GM21390 (cell line): ENCODE data around the gene CCDC191.
A peak's percentile ranks its signal among the peaks of the same experiment; 100 is the strongest.

ENCODE experiments used
- ATAC-seq: cut with Tn5 transposase; IDR thresholded peaks from one replicate; pipeline ENCODE4 v1.9.1; 2021; ENCODE audit not compliant: unreplicated experiment

The CCDC191 gene

GRCh38 chr3:114056130-114057010, at the start of gene CCDC191, which contains the start of gene QTRT2:
Gene CCDC191 (minus strand): TSS chr3:114056526. CDS start chr3:114056466, 60 bp downstream.
Gene QTRT2 (plus strand): TSS chr3:114056737. CDS start chr3:114065258, 8,521 bp downstream.
- peak; percentile 96 for ATAC-seq

GRCh38 chr3:114104414-114104813, 48.1 kb upstream of the CCDC191 start:
- no peak for ATAC-seq

- no peak for ATAC-seq
These were observed 47.5 kb upstream of the CCDC191 start for GRCh38 chr3:114103858-114104257.

GRCh38 chr3:114103181-114103580, 46.9 kb upstream of the CCDC191 start:
- no peak for ATAC-seq

GRCh38 chr3:114101101-114101500, 44.8 kb upstream of the CCDC191 start:
- ATAC-seq = no peak

- ATAC-seq = no peak
These were observed 39.5 kb upstream of the CCDC191 start for GRCh38 chr3:114095796-114096195.

GRCh38 chr3:114093596-114093995, 37.3 kb upstream of the CCDC191 start:
- ATAC-seq = no peak

GRCh38 chr3:114093016-114093380, 36.7 kb upstream of the CCDC191 start:
- no peak for ATAC-seq

- ATAC-seq = no peak
These were observed 36.1 kb upstream of the CCDC191 start for GRCh38 chr3:114092151-114093015.

GRCh38 chr3:114089675-114090074, 33.3 kb upstream of the CCDC191 start:
- ATAC-seq = no peak

GRCh38 chr3:114086356-114086755, 30.0 kb upstream of the CCDC191 start:
- ATAC-seq = no peak

GRCh38 chr3:114083112-114083511, 26.8 kb upstream of the CCDC191 start:
- no peak for ATAC-seq

- no peak for ATAC-seq
These were observed 24.7 kb upstream of the CCDC191 start for GRCh38 chr3:114081037-114081436.

- ATAC-seq = no peak
These were observed 23.9 kb upstream of the CCDC191 start for GRCh38 chr3:114080201-114080600.

GRCh38 chr3:114079761-114080160, 23.4 kb upstream of the CCDC191 start:
- no peak for ATAC-seq

- no peak for ATAC-seq
These were observed 21.8 kb upstream of the CCDC191 start for GRCh38 chr3:114078126-114078525.

GRCh38 chr3:114076711-114077110, 20.4 kb upstream of the CCDC191 start:
- ATAC-seq = no peak

- ATAC-seq = no peak
These were observed 15.5 kb upstream of the CCDC191 start for GRCh38 chr3:114071786-114072185.

- no peak for ATAC-seq
These were observed 12.0 kb upstream of the CCDC191 start for GRCh38 chr3:114068336-114068735.

- ATAC-seq = no peak
These were observed 11.5 kb upstream of the CCDC191 start for GRCh38 chr3:114067804-114068203.

GRCh38 chr3:114060906-114061655, 4.8 kb upstream of the CCDC191 start:
- no peak for ATAC-seq
